ENCODE measurements around the gene TECPR1.

The TECPR1 gene

DNA sequence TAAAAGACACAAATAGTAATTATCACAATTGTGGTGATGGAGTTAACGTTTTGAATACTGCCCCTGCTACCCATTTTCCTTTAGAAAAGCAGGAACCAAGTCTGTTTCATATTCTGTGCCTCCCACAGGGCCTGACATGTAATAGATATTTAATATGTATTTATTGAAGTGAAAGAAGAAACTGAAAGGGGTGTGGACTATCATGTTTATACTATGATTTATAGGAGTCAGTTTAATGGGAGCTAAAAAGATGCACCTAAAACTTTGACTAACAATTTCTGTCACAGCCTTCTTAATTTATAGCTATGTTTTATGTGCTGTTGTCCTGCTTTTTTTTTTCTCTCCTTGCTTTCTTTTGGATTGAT lies 64.9 kb downstream of the TECPR1 start:
- DNase-seq, result no peak

DNA sequence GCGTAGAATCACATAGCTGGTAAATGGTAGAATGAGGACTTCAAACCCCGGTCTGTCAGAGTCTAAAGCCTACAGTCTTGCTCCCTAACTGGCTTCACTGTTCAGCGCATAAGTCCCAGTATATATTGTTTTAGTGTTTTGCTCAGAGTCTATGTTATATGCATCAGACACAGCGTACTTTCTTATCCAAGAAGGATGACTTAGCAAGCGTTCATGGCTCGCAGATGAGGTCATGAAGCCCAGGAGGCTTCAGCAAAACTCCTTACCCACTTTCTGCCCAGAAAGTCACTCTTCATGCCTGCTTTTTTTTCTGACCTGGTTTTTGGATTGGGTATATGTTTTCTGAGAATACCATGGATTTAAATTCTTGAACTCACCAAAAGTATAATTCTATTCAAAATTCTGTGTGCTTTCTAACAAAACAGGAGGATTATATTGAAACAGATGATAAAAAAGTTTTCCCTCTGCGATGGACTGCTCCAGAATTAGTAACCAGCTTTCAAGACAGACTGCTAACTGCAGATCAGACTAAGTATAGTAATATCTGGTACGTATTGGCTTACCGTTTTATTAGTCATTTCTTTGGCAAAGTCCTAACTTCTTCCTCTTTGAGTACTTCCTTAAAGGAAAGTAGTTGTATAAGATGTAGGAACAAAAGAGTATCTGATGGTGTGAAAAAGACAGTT lies 65.4 kb downstream of the TECPR1 start:
- no peak for DNase-seq

DNA sequence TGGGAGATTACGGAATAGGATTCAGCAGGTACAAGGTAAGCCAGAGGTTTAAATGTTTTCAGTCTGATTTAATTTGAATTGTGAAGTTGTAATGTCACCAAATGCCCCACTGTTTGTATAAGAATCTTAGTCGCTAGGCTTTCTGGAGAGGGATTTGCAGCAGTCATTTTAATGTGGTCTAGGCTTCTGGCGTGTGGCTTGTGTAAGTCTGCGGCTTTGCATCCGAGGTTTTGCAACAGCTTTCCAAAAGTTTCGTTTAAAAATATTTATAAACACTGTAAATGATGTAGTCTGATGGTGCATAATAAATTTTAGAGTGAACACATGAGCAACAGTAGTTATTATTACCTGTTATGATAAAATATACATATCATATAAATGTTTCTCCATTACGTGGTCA lies 66.9 kb downstream of the TECPR1 start:
- DNase-seq, result no peak

DNA sequence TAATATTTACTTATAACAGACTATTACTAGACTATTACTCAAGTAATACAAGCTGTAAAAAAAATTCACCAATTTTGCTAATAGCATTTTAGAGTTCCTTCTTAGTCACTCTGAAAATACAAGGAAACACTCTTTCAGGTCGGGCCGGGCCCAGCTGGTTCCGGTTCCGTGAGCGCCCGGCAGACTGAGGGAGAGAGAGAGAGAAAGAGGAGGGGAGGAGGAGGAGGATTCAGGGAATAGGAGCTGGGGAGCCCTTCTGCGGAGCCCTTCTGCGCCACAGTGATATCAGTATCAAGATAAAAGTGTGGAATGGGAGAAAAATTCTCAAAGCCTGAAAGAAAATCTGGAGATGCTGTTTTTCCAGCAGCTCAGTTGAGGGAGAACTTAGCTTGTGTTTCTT lies 71.3 kb downstream of the TECPR1 start:
- DNase-seq, result no peak

- no peak for DNase-seq
Observed at GRCh38 chr7:98178762-98179490, 73.1 kb downstream of the TECPR1 start.

DNA sequence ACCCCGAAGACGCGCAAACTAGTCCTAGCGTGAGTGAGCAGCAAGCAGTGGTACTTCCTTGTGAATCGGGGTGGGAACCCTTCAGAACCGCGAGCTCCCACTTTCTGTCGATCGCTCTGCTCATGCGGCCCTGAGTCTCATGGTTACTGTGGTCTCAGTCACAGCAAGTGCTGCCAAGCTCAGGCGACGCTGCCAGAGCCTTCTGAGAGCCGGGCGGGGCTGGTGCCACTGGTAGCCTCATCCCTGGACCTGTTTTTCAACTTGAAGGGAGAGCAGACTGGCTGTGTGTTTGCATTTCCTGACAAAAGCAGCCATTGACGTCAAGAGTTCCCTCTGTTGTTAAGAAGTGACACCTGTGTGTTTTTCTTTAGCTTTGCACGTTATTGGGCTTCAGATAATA lies 73.7 kb downstream of the TECPR1 start:
- DNase-seq, result no peak

- no peak for DNase-seq
Observed at GRCh38 chr7:98177553-98177952, 74.5 kb downstream of the TECPR1 start.

- no peak for DNase-seq
Observed at GRCh38 chr7:98175260-98175940, 76.6 kb downstream of the TECPR1 start.

DNA sequence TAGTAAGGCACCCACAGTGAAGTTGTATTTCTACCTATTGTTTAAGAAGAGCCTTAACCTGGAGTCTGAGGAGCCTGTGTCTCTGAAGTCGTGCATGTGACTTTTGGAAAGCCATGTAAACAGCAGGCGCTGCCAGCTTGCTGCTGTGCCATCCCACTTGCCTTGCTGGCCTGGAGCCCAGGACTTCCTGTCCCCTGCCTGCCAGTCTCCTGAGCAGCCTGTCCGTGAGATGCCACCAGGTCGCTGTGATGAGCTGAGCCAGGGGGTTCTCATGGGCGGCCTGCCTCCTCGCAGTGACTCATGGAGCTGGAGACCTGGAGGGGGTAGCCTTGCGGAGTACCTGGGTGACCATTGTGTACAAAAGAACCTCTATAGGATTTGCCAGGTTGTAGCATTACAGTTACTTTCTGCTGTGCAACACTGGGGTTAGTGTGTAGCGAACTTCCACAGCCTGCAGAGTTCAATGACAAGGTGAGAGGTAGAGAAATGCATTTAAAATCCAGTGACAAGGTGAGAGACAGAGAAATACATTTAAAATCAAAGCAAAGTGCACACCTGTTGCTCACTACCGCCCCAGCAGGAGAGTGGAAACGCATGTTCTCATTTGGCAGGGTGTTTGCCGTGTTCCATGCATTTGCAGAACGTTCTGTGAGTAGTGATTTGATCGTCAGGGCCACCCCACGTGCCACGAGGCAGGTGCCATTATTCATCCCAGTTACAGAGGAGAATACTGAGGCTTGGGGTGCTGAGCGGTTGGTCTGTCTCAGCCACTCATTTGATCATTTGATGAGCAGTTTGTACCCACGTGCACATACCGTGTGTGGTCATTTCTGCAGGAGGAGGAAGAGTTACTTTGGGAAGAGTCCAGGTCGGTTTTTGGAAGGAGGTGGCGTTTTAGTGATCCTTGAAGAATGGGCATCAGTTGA lies 77.4 kb downstream of the TECPR1 start:
- no peak for DNase-seq

GRCh38 chr7:98171449-98171848 lies 80.6 kb downstream of the TECPR1 start:
- DNase-seq, result no peak

DNA sequence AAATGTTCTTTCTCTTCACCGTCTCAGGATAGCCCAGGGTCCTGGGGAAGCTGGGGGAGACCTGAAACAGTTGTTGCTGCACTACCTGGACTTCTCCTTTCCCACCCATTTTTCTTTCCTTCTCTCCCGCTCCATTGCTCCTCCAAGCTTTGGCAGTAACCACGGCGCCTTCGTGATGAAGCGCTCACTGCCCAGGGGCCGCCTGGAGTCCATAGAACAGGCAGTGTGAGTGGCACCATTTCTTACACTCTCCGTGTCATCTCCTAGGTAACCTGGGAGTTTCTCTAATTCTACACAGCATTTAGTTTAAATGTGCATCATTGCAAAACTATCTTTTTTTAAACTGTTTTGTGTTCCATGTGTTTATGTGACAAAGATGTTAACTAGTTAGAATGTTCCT lies 81.1 kb downstream of the TECPR1 start:
- DNase-seq, result no peak

- no peak for DNase-seq
Observed at GRCh38 chr7:98168904-98169621, 83.0 kb downstream of the TECPR1 start.

GRCh38 chr7:98168181-98168903 lies 83.7 kb downstream of the TECPR1 start:
- DNase-seq, result peak; percentile 49

DNA sequence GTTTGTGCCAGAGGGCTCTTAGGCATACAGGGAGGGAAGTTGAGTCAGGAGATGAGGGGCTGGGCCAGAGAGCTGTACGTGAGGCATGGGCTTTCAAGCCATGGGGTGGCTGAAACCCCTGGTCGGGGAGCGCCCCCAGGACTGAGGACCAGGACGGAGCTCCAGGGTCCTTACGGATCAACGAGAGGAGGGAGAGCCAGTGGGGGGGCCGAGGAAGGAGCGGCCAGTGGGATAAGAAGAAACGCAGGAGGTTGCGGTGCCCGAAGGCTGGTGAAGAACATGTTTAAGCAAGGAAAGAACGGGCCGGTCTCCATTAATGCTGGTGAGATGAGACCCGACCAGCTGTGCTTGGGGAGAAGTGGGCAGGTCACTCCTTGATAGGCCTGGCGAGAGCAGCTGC lies 84.4 kb downstream of the TECPR1 start:
- DNase-seq, result no peak

GRCh38 chr7:98166668-98166970 lies 85.4 kb downstream of the TECPR1 start:
- DNase-seq, result no peak

DNA sequence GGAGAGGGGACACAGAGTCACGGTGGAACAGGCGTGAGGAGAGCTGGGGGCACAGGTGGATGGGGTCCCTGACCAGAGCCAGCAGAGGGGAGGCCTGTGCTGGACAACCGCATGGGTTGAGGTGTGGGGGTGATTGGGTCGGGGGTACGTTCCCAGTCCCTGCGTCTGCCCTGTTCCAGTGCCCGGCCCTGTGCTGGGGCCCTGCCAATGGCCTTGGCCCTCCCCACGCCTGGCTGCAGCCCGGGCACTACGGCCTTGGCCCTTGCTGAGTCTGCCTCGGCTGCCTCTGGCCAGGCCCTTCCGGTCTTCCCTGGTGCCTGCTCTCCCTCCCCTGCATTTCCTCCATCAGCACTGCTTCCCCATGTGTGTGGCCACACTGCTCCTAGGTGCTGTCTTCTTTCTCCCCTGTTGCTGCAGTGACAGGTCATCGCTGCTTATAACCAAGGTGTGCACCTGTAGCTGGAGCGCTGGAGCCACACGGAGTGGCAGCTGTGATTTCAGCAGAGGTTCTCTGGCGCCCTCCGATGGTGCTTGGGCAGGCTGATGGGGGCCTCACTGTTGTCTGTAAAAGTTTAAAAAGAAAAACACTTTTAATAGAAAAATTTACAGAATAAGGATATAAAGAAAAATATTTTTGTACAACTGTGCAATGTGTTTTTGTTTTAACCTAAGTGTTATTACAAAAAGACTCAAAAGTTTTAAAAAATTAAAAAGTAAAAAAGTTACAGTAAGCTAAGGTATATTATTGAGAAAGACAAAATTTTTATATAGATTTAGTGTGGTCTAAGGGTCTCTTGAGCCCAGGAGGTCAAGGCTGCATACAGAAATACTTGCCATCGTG lies 86.0 kb downstream of the TECPR1 start:
- DNase-seq, result no peak
